GM23338 (cell line): Measurements from ENCODE around the gene ERCC5.

Source experiments
- CREB1 ChIP-seq: fragments of 250-450 bp; sonication (Bioruptor Pico); IDR thresholded peaks from 2 replicates; pipeline ENCODE4 v1.5.0; 2020; ENCODE audit warnings: low read depth, mild to moderate bottlenecking, moderate library complexity
- EZH2phosphoT487 ChIP-seq: fragments of 200-600 bp; sonication (generic); IDR thresholded peaks from one replicate; pipeline ENCODE4 v1.8.1; 2018; ENCODE audit warnings: antibody characterized with exemption; ENCODE audit not compliant: unreplicated experiment
- JUNB ChIP-seq: IDR thresholded peaks from one replicate; pipeline ENCODE4 v1.6.1; 2016; ENCODE audit warnings: antibody characterized with exemption; ENCODE audit not compliant: unreplicated experiment
- TF ChIP-seq, protein P1 (sequence below), 2 experiments: fragments of 200-600 bp in 1 of 2; sonication (generic) in 1 of 2; conservative IDR thresholded peaks; 2 replicates each; pipeline versions ENCODE4 v1.5.1 to v1.6.1; 2016 to 2017; ENCODE audit warnings: antibody characterized with exemption in 2 of 2, low read depth in 2 of 2, mild to moderate bottlenecking in 2 of 2, moderate library complexity in 1 of 2

DNA sequence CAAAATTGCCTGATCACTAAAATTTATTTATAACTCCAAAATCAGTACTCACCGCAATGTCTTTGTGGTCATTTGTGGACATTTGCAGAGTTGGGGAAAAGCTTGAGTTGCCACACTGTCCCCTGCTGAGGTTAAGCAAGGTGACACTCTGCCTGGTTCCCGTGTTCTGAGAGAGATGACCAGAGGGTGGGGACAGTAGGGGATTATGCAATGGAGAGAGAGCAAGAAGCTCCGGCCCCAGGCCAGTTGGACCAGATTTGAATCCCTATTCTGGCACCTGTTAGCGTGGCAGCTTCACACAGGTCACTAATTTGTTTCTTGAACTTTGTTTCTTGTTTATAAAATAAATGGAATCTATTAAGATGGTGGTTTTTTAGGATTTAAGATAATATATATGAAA lies 17.8 kb downstream of the ERCC5 start:
- TF ChIP-seq JUNB (no peak), EZH2phosphoT487 (no peak), CREB1 (CRISPR knock-in tag) (no peak)
- TF ChIP-seq, protein P1, sequence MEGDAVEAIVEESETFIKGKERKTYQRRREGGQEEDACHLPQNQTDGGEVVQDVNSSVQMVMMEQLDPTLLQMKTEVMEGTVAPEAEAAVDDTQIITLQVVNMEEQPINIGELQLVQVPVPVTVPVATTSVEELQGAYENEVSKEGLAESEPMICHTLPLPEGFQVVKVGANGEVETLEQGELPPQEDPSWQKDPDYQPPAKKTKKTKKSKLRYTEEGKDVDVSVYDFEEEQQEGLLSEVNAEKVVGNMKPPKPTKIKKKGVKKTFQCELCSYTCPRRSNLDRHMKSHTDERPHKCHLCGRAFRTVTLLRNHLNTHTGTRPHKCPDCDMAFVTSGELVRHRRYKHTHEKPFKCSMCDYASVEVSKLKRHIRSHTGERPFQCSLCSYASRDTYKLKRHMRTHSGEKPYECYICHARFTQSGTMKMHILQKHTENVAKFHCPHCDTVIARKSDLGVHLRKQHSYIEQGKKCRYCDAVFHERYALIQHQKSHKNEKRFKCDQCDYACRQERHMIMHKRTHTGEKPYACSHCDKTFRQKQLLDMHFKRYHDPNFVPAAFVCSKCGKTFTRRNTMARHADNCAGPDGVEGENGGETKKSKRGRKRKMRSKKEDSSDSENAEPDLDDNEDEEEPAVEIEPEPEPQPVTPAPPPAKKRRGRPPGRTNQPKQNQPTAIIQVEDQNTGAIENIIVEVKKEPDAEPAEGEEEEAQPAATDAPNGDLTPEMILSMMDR (conservative IDR thresholded peaks at IDR 0.05; ENCODE audit: low read depth in 2 of 2) = no peak
